Pancreas (tissue), 10 donors: ENCODE data around the gene PRDM11. TPM values are rescaled to one million over a fixed set of nuclear protein-coding genes. Genes with fewer than 3 reads are reported as not detected.

Experiments used
- ATAC-seq, 4 donors: fragments of 200-7000 bp; cut with Tn5 transposase; one replicate each; pipeline versions ENCODE4 v1.8.0 to v1.9.1; 2020; ENCODE audit warnings: mild to moderate bottlenecking in 4 of 4, moderate library complexity in 4 of 4
- DNase-seq, 6 donors: peaks; one replicate each; pipeline ENCODE4 v3.0.0-alpha.2; 2020
- FAIRE-seq: peaks from 2 replicates; lab custom pipeline; 2012; peaks lifted over from hg19 to GRCh38; lab: Jason Lieb, UNC
- H3K27ac ChIP-seq, 4 donors: fragments of 200-600 bp; sonication (generic); 1 replicate in 3 of 4; 2 replicates in 1 of 4; pipeline versions ENCODE4 v1.5.0 to v1.8.0; 2020
- H3K27me3 ChIP-seq, 4 donors: fragments of 200-600 bp; one replicate each; pipeline ENCODE4 v1.8.0; 2021
- H3K36me3 ChIP-seq, 3 donors: fragments of 200-600 bp; sonication (generic) in 1 of 3; one replicate each; pipeline versions ENCODE4 v1.5.0 to v1.8.0; 2020 to 2021
- H3K4me1 ChIP-seq, 3 donors: fragments of 200-600 bp; one replicate each; pipeline ENCODE4 v1.8.0; 2021
- H3K4me3 ChIP-seq, 4 donors: fragments of 200-600 bp; sonication (generic) in 2 of 4; one replicate each; pipeline versions ENCODE4 v1.5.0 to v1.8.0; 2020 to 2021
- H3K9me3 ChIP-seq, 4 donors: fragments of 200-600 bp; one replicate each; pipeline ENCODE4 v1.8.0; 2021
- CTCF ChIP-seq, 4 donors: fragments of 200-600 bp; sonication (generic) in 3 of 4; IDR thresholded peaks; one replicate each; pipeline versions ENCODE4 v1.5.0 to v1.8.0; 2021; ENCODE audit warnings: antibody characterized with exemption in 4 of 4
- WGBS, 2 donors: extraction: QIAGEN DNeasy Blood & Tissue Kit; methylation state at CpG; one replicate each; pipeline ENCODE4 v1.1.7; 2013; 5-methylcytosine and 5-hydroxymethylcytosine counted together
- intact Hi-C, 3 donors: fragments of 100-400 bp; cut with DNase I; formaldehyde crosslinking; loops; one replicate each; pipeline versions ENCODE4 v1.11.1 to v1.14.2; 2022
- polyA plus RNA-seq, 2 donors: library from polyadenylated mRNA; stranded (reverse); fragments of 200-250 nt; gene quantifications; one replicate each; pipeline ENCODE4 v1.2.3, GENCODE V29; 2013
- total RNA-seq, 6 donors: library from RNA; stranded (reverse); fragmentation: NEBNext Ultra II Directional in 4 of 6; extraction: Animal tissue kit (Norgen Biotek cat#: 25700) in 4 of 6; gene quantifications; one replicate each; pipeline versions ENCODE4 v1.2.1 to v1.2.4, GENCODE V29; 2021 to 2023
- donor health status: healthy with polysubstance abuse.
- donor health status: DM: no; HTN: no; CAD: no; lungs with moderate emphysema.
- donor health status: DM: no; HTN: no; CAD: no.
- donor health status: control.
- donor health status: control.
- donor health status: Bipolar disorder and iron deficiency.
- donor health status: DM: yes; HTN: yes; CAD: no.
- donor health status: DM: no; HTN: no; CAD: no.
- donor health status: DM: no; HTN: no; CAD: no.
- donor health status: DM: yes; HTN: yes; CAD: no.

Gene PRDM11
- total and polyA plus RNA-seq, 8 donors = 3.0 to 8.5 (median 6.4) TPM

DNA sequence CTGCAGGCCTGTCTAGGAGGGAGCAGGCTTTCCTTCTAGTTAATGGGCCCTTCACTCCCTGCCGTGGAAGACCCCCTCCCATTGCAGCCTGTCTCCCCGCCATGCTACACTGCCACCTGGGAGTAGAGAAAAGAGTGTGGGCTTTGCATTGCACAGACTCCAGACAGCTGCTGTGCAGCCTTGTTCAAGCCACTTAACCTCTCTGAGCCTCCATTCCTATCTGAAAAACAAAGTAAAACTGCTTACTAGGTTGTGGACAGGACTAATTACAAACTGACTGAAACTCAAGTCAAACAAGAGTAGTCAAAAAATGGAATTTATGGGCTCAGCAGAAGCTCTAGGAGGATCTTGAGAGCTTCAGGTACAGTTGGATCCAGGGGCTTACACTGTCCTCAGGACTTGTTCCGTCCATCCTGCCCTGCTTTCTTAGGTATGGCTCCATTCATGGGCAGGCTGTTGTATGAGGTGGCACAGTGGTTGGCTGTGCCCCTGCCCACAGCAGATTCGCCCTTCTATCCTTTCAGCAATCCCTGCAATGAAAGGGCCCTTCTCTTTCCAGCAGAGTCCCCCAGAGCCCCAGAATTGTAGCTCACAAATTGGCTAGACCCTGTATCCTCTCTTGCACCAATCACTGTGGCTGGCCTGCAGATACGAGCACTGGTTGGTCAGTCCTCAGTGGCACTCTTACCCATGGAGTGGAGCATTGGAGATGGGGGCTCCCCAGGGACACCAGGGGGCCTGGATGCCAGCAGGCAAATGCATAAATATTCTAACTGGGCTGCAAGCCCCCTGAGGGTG is 19.6 kb downstream of the PRDM11 start:
- Histone ChIP-seq H3K4me3 (no peak overlapping the region), H3K36me3 (no peaks in the 10 kb centered on the region), H3K9me3 (no peaks in the 10 kb centered on the region), H3K27ac (no peak overlapping the region), H3K4me1 (peaks cover 4 to 14% (median 6%) of the 10 kb centered on the region in 3 donors), H3K27me3 (no peaks in the 10 kb centered on the region)
- no peak for FAIRE-seq
- 91 to 94% methylated on average over 5 of the region's 5 CpGs for WGBS, 2 donors
- peak in 1 of 6 donors; percentile 20 for DNase-seq
- intact Hi-C loops = no loop called here
- no peak for TF ChIP-seq CTCF (IDR thresholded peaks at IDR 0.05)
- ATAC-seq = no peak

DNA sequence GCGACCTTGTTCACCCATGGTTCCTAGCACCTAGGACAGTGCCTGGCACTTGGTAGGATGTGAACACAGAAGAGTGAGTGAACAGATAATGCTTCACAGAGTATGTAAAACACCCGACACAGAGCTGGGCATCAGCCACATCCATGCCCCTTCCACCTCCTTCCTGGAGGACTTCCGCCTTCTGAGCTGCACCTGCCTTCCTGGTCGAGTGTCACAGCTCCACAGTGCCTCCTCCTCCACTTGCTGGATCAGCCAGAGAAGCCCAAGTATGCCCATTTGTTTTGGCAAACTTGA is 20.1 kb downstream of the PRDM11 start:
- DNase-seq (no peak), FAIRE-seq (no peak), ATAC-seq (no peak)
- intact Hi-C loops = no loop called here
- no peak overlapping the region for H3K4me3 ChIP-seq
- no peak for TF ChIP-seq CTCF (IDR thresholded peaks at IDR 0.05)
- peaks cover 4 to 14% (median 5%) of the 10 kb centered on the region in 3 donors for H3K4me1 ChIP-seq
- WGBS, 2 donors = 77 to 86% methylated on average over 4 of the region's 4 CpGs
- H3K36me3 ChIP-seq = no peaks in the 10 kb centered on the region
- no peaks in the 10 kb centered on the region for H3K27me3 ChIP-seq
- no peak overlapping the region for H3K27ac ChIP-seq
- no peaks in the 10 kb centered on the region for H3K9me3 ChIP-seq

DNA sequence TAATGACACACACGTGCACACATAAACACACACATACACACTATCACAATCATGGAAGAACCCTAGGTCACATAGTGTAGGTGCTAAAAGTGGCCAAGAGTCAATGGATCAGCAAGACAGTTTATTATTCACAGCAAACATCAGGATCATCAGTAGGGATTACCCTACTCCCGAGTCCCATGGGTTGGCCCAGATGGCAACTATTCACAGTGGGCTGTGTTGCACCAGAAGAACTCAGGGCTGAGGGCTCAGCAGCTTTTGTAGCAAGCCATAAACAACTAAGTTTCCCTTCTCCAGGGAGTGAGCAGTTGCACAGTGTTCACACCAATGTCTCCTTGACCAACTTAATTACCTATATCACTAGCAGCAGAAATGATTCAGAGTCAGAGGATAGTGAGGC is 20.8 kb downstream of the PRDM11 start:
- H3K9me3 ChIP-seq = no peaks in the 10 kb centered on the region

DNA sequence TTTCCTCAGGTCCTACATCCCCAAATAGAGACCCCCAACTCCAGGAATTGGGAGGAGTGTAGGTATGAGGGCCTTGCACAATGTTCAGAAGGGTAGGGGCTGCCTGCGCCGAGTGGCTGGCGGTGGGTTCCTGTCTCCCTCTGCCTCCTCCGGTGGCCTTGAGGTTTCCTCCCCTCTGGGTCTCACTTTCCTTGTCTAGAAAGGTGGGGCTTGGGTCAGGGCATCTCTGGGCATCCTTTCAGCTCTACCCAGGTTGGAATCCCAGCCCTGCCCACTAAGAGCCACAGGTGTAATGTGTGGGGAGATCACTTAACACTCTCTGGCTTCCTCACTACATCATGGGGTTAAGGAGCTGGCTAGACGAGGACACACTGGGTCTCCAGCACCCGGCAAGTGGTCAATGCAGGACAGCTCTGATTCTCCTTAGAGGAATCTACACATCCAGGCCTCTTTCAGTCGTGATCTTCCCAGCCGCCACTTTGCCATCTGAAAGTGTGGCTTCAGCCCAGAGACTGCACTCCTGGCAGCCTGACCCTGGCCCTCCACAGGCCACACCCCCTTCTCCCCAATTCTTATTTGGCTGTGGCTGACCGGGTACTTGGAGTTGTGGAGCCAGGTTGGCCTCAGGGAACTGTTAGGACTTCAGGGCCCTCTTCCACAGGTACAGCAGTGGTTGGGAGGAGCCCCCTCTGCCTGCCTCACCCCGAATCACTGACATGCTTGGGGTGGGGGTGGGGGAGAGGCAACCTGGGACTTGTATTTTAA is 22.1 kb downstream of the PRDM11 start:
- Histone ChIP-seq H3K27ac (no peak overlapping the region), H3K4me1 (peaks cover 4 to 7% (median 4%) of the 10 kb centered on the region in 3 donors), H3K4me3 (no peak overlapping the region), H3K9me3 (no peaks in the 10 kb centered on the region), H3K27me3 (no peaks in the 10 kb centered on the region), H3K36me3 (no peaks in the 10 kb centered on the region)
- WGBS, 2 donors = 59 to 60% methylated on average over 10 of the region's 10 CpGs
- peak in 1 of 4 donors; percentile 18 for ATAC-seq
- FAIRE-seq = no peak
- no peak for TF ChIP-seq CTCF (IDR thresholded peaks at IDR 0.05)
- peak in 2 of 6 donors; percentile 19 to 34 for DNase-seq
- intact Hi-C loops = no loop called here

More for the DNA sequence above, 20.8 kb downstream of the PRDM11 start:
- 73 to 89% methylated on average over 2 of the region's 2 CpGs for WGBS, 2 donors
- H3K4me1 ChIP-seq = peaks cover 4 to 8% (median 4%) of the 10 kb centered on the region in 3 donors
- no peak for TF ChIP-seq CTCF (IDR thresholded peaks at IDR 0.05)
- H3K27me3 ChIP-seq = no peaks in the 10 kb centered on the region
- intact Hi-C loops = no loop called here
- ATAC-seq = no peak
- no peaks in the 10 kb centered on the region for H3K36me3 ChIP-seq
- DNase-seq = no peak
- H3K27ac ChIP-seq = no peak overlapping the region
- no peak for FAIRE-seq
- H3K4me3 ChIP-seq = no peak overlapping the region
